Smooth muscle cell of the brain vasculature (primary cell): ENCODE results near the gene RTN4.
A peak's percentile ranks its signal among the peaks of the same experiment; 100 is the strongest.
"Not testable (repeated sequence)": the region's sequence is repeated elsewhere in the genome, so short reads cannot be mapped to it uniquely, and the experiment has no call there.

ENCODE experiments used
- DNase-seq: peaks from one replicate; pipeline ENCODE4 v3.0.0-alpha.2; 2012; ENCODE audit warnings: low read depth, low spot score

Gene RTN4

GRCh38 chr2:55063713-55064323, 13.6 kb upstream of the RTN4 start:
- DNase-seq, result no peak

- no peak for DNase-seq
Measured at GRCh38 chr2:55063226-55063625, 13.0 kb upstream of the RTN4 start.

GRCh38 chr2:55062754-55063153, 12.5 kb upstream of the RTN4 start:
- no peak for DNase-seq

GRCh38 chr2:55061523-55062344, 11.5 kb upstream of the RTN4 start:
- DNase-seq, result no peak

- DNase-seq, result no peak
Measured at GRCh38 chr2:55059793-55060192, 9.5 kb upstream of the RTN4 start.

- DNase-seq, result no peak
Measured at GRCh38 chr2:55057474-55057873, 7.2 kb upstream of the RTN4 start.

- no peak for DNase-seq
Measured at GRCh38 chr2:55056024-55056521, 5.8 kb upstream of the RTN4 start.

- DNase-seq, result no peak
Measured at GRCh38 chr2:55054106-55054875, 4.0 kb upstream of the RTN4 start.

GRCh38 chr2:55053225-55053624, 3.0 kb upstream of the RTN4 start:
- DNase-seq, result not testable (repeated sequence)

GRCh38 chr2:55052129-55053061, 2.1 kb upstream of the RTN4 start:
- no peak for DNase-seq

- peak; percentile 88 for DNase-seq
Measured at GRCh38 chr2:55051026-55051866, 995 bp upstream of the RTN4 start.

GRCh38 chr2:55049821-55050099, 491 bp downstream of the RTN4 start:
- no peak for DNase-seq

- DNase-seq, result no peak
Measured at GRCh38 chr2:55049043-55049820, 1.0 kb downstream of the RTN4 start.

- DNase-seq, result no peak
Measured at GRCh38 chr2:55048508-55049042, 1.7 kb downstream of the RTN4 start.

- DNase-seq, result no peak
Measured at GRCh38 chr2:55047677-55048299, 2.5 kb downstream of the RTN4 start.

GRCh38 chr2:55045780-55046179, 4.5 kb downstream of the RTN4 start:
- no peak for DNase-seq

- DNase-seq, result no peak
Measured at GRCh38 chr2:55043841-55044240, 6.4 kb downstream of the RTN4 start.

GRCh38 chr2:55038428-55038827, 11.8 kb downstream of the RTN4 start:
- DNase-seq, result no peak

- no peak for DNase-seq
Measured at GRCh38 chr2:55035716-55036115, 14.5 kb downstream of the RTN4 start.
